22Rv1 (cell line): ENCODE results near the gene ANKHD1.

ENCODE experiments used
- CTCF ChIP-seq: fragments of 450-650 bp; IDR thresholded peaks from 2 replicates; pipeline ENCODE4 v1.5.1; 2017; ENCODE audit warnings: mild to moderate bottlenecking
- ZFX ChIP-seq: fragments of 450-650 bp; IDR thresholded peaks from 2 replicates; pipeline ENCODE4 v1.6.1; 2017; ENCODE audit warnings: antibody characterized with exemption, borderline replicate concordance

DNA sequence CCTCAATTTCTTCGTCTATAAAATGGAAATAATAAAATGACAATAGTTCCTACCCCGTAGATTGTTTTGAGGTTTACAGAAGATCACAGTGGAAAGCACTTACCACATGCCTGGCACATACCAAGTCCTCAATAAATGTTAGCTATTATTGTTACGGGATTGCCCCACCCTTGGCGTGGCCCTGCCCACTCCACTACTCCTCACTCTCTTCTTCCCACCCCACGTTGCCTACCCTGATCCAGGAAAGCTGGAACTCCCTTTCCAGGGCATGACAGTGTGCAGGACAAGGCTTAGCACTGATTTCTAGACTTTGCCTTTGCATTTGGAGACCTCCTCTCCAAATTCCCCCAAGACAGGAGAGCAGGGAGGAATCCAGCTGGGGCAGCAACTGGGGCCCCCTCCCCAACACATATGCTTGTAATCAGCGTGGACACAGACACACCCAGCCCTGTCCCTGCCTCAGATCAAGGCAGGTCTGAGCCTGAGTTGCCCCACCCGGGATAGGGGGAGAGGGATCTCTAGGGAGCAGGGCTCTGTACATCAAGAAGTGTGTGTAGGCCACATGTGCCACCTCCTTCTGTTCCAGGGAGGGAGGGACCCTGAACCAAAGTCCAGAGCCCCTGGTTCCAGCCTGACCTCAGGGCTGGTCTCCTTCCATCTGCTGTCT is 34.9 kb upstream of the ANKHD1 start:
- TF ChIP-seq CTCF (no peak), ZFX (no peak)
